GM18907 (cell line): ENCODE results near the gene MINAR1.

Source experiments
- ATAC-seq: cut with Tn5 transposase; IDR thresholded peaks from one replicate; pipeline ENCODE4 v1.9.1; 2021; ENCODE audit warnings: mild to moderate bottlenecking, moderate library complexity; ENCODE audit not compliant: unreplicated experiment

MINAR1 gene

GRCh38 chr15:79463043-79463780 lies 31.1 kb downstream of the MINAR1 start:
- ATAC-seq, result no peak

GRCh38 chr15:79463781-79464270 lies 31.7 kb downstream of the MINAR1 start:
- ATAC-seq, result no peak

DNA sequence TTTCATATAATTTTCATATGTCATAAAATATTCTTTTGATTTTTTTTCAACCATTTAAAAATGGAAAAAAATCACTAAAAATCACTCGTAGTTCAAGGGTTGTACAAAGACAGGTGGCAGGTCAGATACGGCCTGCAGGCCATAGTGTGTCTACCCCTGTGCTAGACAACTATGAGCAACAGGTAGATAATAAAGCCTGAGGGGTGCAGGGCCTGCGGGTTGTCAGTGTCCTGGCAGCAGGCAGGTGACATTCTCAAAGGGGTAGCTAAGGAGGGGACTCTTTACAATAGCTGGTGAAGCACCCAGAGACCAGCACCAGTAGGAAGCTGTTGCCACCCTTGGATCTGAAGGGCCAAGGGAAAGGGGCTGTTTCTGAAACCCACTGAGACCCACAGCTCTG lies 34.4 kb downstream of the MINAR1 start:
- ATAC-seq, result no peak

DNA sequence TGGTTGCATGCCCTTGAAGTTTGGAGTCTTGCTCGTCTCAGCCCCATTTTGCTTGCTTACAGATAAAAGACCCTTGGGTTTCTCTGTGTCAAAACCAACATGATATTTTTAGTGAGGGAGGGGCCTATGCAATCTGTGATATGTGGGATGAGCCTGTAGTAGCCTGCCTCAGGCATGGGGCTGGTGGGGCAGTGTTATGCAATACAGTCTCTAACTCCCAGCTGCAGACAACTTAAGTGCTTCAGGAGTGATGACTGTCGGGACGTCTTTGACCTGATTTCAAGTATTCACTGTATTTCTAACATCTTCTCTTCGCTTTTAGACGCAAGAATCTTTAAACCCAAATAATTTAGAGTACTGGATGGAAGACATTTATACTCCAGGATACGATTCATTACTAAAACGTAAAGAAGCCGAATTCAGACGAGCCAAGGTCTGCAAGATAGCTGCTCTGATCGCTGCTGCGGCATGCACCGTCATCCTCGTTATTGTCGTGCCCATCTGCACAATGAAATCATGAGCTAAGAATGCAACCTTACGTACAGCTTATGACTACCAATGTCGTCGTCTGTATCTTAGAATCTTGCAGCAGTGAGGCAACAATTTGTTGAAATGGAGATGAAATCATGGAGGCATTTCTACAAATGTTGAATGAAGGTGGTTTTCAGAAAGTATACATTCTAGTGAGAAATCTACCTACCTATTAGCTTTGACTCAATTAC lies 35.9 kb downstream of the MINAR1 start:
- ATAC-seq, result no peak

DNA sequence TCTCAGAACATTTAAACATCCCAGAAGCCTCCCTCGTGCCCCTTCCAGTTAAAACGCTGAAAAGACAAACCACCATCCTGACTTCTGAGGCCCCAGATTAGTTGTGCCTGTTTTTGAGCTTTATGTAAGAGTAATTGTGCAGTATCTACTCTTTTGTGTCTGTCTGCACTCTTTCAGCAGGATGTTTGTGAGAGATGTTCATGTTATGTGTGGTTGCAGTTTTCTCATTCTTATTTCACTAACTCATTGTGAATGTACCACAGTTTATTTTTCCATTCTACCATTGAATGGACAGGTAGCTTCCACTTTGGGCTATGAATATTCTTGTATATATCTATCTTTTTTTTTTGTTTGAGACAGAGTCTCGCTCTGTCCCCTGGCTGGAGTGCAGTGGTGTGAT lies 40.3 kb downstream of the MINAR1 start:
- no peak for ATAC-seq

GRCh38 chr15:79474252-79474651 lies 42.1 kb downstream of the MINAR1 start:
- no peak for ATAC-seq

DNA sequence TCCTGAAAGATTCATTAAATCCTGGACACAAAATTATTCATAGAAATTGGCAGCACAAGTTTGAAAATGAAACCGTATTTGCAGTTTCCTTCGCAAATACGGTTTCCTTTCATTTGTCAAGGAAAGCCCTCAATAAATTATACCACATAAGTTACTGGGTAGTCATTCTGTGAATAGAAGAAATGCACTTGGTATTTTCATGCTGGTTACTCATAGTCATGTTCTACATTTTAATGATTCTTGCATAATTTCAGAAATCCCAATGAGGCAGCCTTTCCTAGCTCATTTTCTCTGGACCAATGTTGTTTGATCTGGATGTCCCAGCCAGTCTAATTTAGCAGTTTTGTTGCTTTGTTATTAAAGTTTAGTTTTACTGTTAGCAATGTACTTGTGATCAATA lies 43.2 kb downstream of the MINAR1 start:
- ATAC-seq, result no peak

- no peak for ATAC-seq
Observed at GRCh38 chr15:79478108-79478507, 46.0 kb downstream of the MINAR1 start.

- no peak for ATAC-seq
Observed at GRCh38 chr15:79479616-79480015, 47.5 kb downstream of the MINAR1 start.

DNA sequence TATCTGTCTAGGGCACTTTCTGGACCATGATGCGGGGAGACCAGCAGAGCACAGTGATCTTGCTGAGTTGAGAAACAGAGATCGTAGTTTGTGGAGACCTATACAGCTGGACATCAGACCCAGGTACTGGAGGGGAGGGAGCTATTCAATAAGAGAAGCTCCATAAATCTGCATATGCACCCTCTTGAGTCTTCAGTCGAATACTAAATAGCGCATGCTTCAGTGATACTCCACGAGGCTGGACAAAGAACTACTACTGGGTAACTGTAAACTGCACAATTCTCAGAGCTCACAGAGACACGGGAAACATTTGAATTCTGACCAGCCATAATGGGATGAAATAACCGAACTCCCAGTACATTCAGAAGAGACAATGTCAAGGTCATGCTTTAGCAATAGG lies 49.7 kb downstream of the MINAR1 start:
- ATAC-seq, result no peak
